Measurements from ENCODE around the gene GDPD3. TPM values are rescaled to one million over a fixed set of nuclear protein-coding genes. Genes with fewer than 3 reads are reported as not detected.

The GDPD3 gene
- total RNA-seq, 2 experiments from 2014 or later: 5.2 to 6.4 TPM

- DNase-seq: no peak
- Histone ChIP-seq H3K27ac (ENCODE audit: low read depth in 1 of 2, low read length in 2 of 2) (no peak overlapping the region), H3K36me3 (ENCODE audit: insufficient read depth, low read length) (peaks cover 43% of the 10 kb centered on the region), H3K27me3 (ENCODE audit: control insufficient read depth in 1 of 2, insufficient read depth in 2 of 2, low read length in 2 of 2) (no peaks in the 10 kb centered on the region), H3K4me1 (ENCODE audit: insufficient read depth, low read length) (peaks cover 40% of the 10 kb centered on the region), H3K9me3 (ENCODE audit: control insufficient read depth in 1 of 2, insufficient read depth in 1 of 2, low read length in 2 of 2) (no peaks in the 10 kb centered on the region), H3K4me3 (ENCODE audit: low read length) (no peak overlapping the region)
- no peaks in the 10 kb centered on the region for H3K9me3 Mint-ChIP-seq
- intact Hi-C loops (cut with DNase I, micrococcal nuclease): loop anchor here in 1 of 2 experiments (10.0 kb wide), 1 partner anchor 49 kb away; the partner anchor contains the start of gene ALDOA
- TF ChIP-seq CTCF (IDR thresholded peaks at IDR 0.05): no peak
- ATAC-seq (ENCODE audit: poor library complexity): no peak
- no peak overlapping the region for H3K4me3 Mint-ChIP-seq
- POLR2A ChIA-PET: interaction anchor here (0.9 to 1.2 kb wide), 2 partner anchors 70 to 72 kb away, joined by 3 to 6 read pairs; partner anchors contain the start of gene CORO1A
- no peaks in the 10 kb centered on the region for H3K27me3 Mint-ChIP-seq
- CTCF ChIA-PET: no interaction called here
- peaks cover 51% of the 10 kb centered on the region for H3K36me3 Mint-ChIP-seq (ENCODE audit: low read depth)
- H3K27ac Mint-ChIP-seq: no peak overlapping the region
- peaks cover 4% of the 10 kb centered on the region for H3K4me1 Mint-ChIP-seq (ENCODE audit: low read depth)
These were observed 485 bp upstream of the GDPD3 start for GRCh38 chr16:30113711-30114333.

GRCh38 chr16:30112197-30113030 is 923 bp downstream of the GDPD3 start:
- CTCF ChIA-PET: interaction anchor here (0.6 to 1.8 kb wide), 7 partner anchors 9 to 297 kb away, joined by 3 to 18 read pairs (median 3); partner anchors contain the start of gene TBX6
- no peaks in the 10 kb centered on the region for H3K9me3 ChIP-seq (ENCODE audit: control insufficient read depth in 1 of 2, insufficient read depth in 1 of 2, low read length in 2 of 2)
- Mint-ChIP-seq H3K27ac (no peak overlapping the region), H3K9me3 (no peaks in the 10 kb centered on the region), H3K27me3 (no peaks in the 10 kb centered on the region), H3K4me1 (ENCODE audit: low read depth) (peaks cover 4% of the 10 kb centered on the region), H3K4me3 (no peak overlapping the region), H3K36me3 (ENCODE audit: low read depth) (peaks cover 60% of the 10 kb centered on the region)
- ATAC-seq (ENCODE audit: poor library complexity): peak; percentile 52
- DNase-seq: peak in 12 of 14 experiments; percentile 35 to 77 (median 52)
- no peaks in the 10 kb centered on the region for H3K27me3 ChIP-seq (ENCODE audit: control insufficient read depth in 1 of 2, insufficient read depth in 2 of 2, low read length in 2 of 2)
- POLR2A ChIA-PET: interaction anchor here (0.8 to 2.3 kb wide), 7 partner anchors 11 to 305 kb away, joined by 3 to 12 read pairs (median 4); partner anchors contain the start of genes ALDOA, CORO1A, MAPK3 and YPEL3
- TF ChIP-seq CTCF (IDR thresholded peaks at IDR 0.05): peak; percentile 71
- H3K4me3 ChIP-seq (ENCODE audit: low read length): no peak overlapping the region
- peaks cover 39% of the 10 kb centered on the region for H3K36me3 ChIP-seq (ENCODE audit: insufficient read depth, low read length)
- intact Hi-C loops (cut with DNase I, micrococcal nuclease): loop anchor here in 1 of 2 experiments (10.0 kb wide), 1 partner anchor 48 kb away; the partner anchor contains the start of gene ALDOA
- H3K4me1 ChIP-seq (ENCODE audit: insufficient read depth, low read length): peaks cover 40% of the 10 kb centered on the region
- no peak overlapping the region for H3K27ac ChIP-seq (ENCODE audit: low read depth in 1 of 2, low read length in 2 of 2)

DNA sequence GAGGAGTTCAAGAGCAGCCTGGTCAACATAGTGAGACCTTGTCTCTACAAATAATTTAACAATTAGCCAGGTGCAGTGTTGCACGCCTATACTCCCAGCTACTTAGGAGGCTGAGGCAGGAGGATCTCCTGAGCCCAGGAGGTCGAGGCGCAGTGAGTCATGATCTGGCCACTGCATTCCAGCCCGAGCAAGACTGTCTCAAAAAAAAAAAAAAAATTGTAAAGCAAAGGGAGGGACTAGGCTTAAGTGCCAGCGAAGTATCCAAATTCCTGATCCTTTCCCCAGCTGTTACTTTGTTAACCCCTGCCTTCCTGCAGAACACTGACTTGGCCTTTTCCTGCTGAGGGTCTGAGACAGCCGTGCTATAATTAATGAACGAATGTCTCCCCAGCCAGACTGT is 2.7 kb downstream of the GDPD3 start:
- ATAC-seq (ENCODE audit: poor library complexity) (no peak), DNase-seq (no peak)
- Histone ChIP-seq H3K4me3 (ENCODE audit: low read length) (no peak overlapping the region), H3K27ac (ENCODE audit: low read depth in 1 of 2, low read length in 2 of 2) (no peak overlapping the region), H3K36me3 (ENCODE audit: insufficient read depth, low read length) (peaks cover 38% of the 10 kb centered on the region), H3K27me3 (ENCODE audit: control insufficient read depth in 1 of 2, insufficient read depth in 2 of 2, low read length in 2 of 2) (no peaks in the 10 kb centered on the region), H3K4me1 (ENCODE audit: insufficient read depth, low read length) (peaks cover 35% of the 10 kb centered on the region), H3K9me3 (ENCODE audit: control insufficient read depth in 1 of 2, insufficient read depth in 1 of 2, low read length in 2 of 2) (no peaks in the 10 kb centered on the region)
- Mint-ChIP-seq H3K36me3 (ENCODE audit: low read depth) (peaks cover 60% of the 10 kb centered on the region), H3K4me3 (no peak overlapping the region), H3K27me3 (no peaks in the 10 kb centered on the region), H3K27ac (no peak overlapping the region), H3K4me1 (ENCODE audit: low read depth) (peaks cover 4% of the 10 kb centered on the region), H3K9me3 (no peaks in the 10 kb centered on the region)
- no peak for TF ChIP-seq CTCF (IDR thresholded peaks at IDR 0.05)
- CTCF ChIA-PET: no interaction called here
- intact Hi-C loops (cut with DNase I, micrococcal nuclease): loop anchor here in 1 of 2 experiments (10.0 kb wide), 1 partner anchor 46 kb away; the partner anchor contains the start of gene ALDOA
- POLR2A ChIA-PET: no interaction called here

Data from CD4-positive, alpha-beta T cell (primary cell).